Ectodermal cell (in vitro differentiated cells): ENCODE data around the gene P2RY12.
A peak's percentile ranks its signal among the peaks of the same experiment; 100 is the strongest.

ENCODE experiments used
- H3K27ac ChIP-seq: 2 replicates; pipeline ENCODE4 v1.7.0; 2013; ENCODE audit warnings: mild to moderate bottlenecking, low read depth, low read length; ENCODE audit not compliant: insufficient read depth, poor library complexity, severe bottlenecking
- H3K27me3 ChIP-seq: 2 replicates; pipeline ENCODE4 v1.7.0; 2013; ENCODE audit warnings: mild to moderate bottlenecking, low read length; ENCODE audit not compliant: insufficient read depth, control insufficient read depth, poor library complexity, severe bottlenecking
- H3K36me3 ChIP-seq: one replicate; pipeline ENCODE4 v1.7.0; 2013; ENCODE audit warnings: low read length; ENCODE audit not compliant: control insufficient read depth, insufficient read depth
- H3K4me1 ChIP-seq: one replicate; pipeline ENCODE4 v1.7.0; 2013; ENCODE audit warnings: low read length; ENCODE audit not compliant: control insufficient read depth, insufficient read depth
- H3K4me3 ChIP-seq: 2 replicates; pipeline ENCODE4 v1.7.0; 2013; ENCODE audit warnings: low read depth, low read length, control low read depth; ENCODE audit not compliant: insufficient read depth
- H3K9me3 ChIP-seq: 2 replicates; pipeline ENCODE4 v1.7.0; 2013; ENCODE audit warnings: mild to moderate bottlenecking, low read length, moderate library complexity; ENCODE audit not compliant: control insufficient read depth
- WGBS, 2 experiments: methylation state at CpG; one replicate each; pipeline ENCODE4 v1.1.7; 2013; ENCODE audit warnings: missing lambda C conversion rate in 2 of 2; 5-methylcytosine and 5-hydroxymethylcytosine counted together

The P2RY12 gene

GRCh38 chr3:151379083-151379734 is 5.3 kb downstream of the P2RY12 start:
- Histone ChIP-seq H3K27me3 (no peaks in the 10 kb centered on the region), H3K4me1 (no peaks in the 10 kb centered on the region), H3K9me3 (no peaks in the 10 kb centered on the region), H3K4me3 (no peak overlapping the region), H3K27ac (peak overlapping the region; percentile 36), H3K36me3 (no peaks in the 10 kb centered on the region)
- 44 to 57% methylated on average over 4 of the region's 4 CpGs for WGBS, 2 experiments

GRCh38 chr3:151377768-151378385 is 6.7 kb downstream of the P2RY12 start:
- no peaks in the 10 kb centered on the region for H3K27me3 ChIP-seq
- no peak overlapping the region for H3K4me3 ChIP-seq
- no peaks in the 10 kb centered on the region for H3K36me3 ChIP-seq
- no peaks in the 10 kb centered on the region for H3K4me1 ChIP-seq
- WGBS, 2 experiments: 95% methylated on average over 8 of the region's 8 CpGs
- no peak overlapping the region for H3K27ac ChIP-seq
- H3K9me3 ChIP-seq: no peaks in the 10 kb centered on the region

- Histone ChIP-seq H3K36me3 (no peaks in the 10 kb centered on the region), H3K4me1 (no peaks in the 10 kb centered on the region), H3K9me3 (no peaks in the 10 kb centered on the region), H3K27ac (no peak overlapping the region), H3K4me3 (no peak overlapping the region), H3K27me3 (no peaks in the 10 kb centered on the region)
- WGBS, 2 experiments: 84 to 85% methylated on average over 4 of the region's 4 CpGs
These were observed 12.3 kb downstream of the P2RY12 start for GRCh38 chr3:151372063-151372820.

- no peak overlapping the region for H3K4me3 ChIP-seq
- no peaks in the 10 kb centered on the region for H3K36me3 ChIP-seq
- no peaks in the 10 kb centered on the region for H3K9me3 ChIP-seq
- H3K27ac ChIP-seq: no peak overlapping the region
- H3K4me1 ChIP-seq: no peaks in the 10 kb centered on the region
- no peaks in the 10 kb centered on the region for H3K27me3 ChIP-seq
These were observed 13.0 kb downstream of the P2RY12 start for GRCh38 chr3:151371526-151371925.

GRCh38 chr3:151367448-151367847 is 17.1 kb downstream of the P2RY12 start:
- WGBS, 2 experiments: 85 to 96% methylated on average over 4 of the region's 5 CpGs

GRCh38 chr3:151366993-151367392 is 17.6 kb downstream of the P2RY12 start:
- no peak overlapping the region for H3K27ac ChIP-seq
- H3K36me3 ChIP-seq: no peaks in the 10 kb centered on the region
- H3K4me3 ChIP-seq: no peak overlapping the region
- no peaks in the 10 kb centered on the region for H3K4me1 ChIP-seq
- WGBS, 2 experiments: 83 to 86% methylated on average over 3 of the region's 3 CpGs
- H3K9me3 ChIP-seq: no peaks in the 10 kb centered on the region
- H3K27me3 ChIP-seq: no peaks in the 10 kb centered on the region

More at GRCh38 chr3:151367448-151367847, 17.1 kb downstream of the P2RY12 start:
- no peaks in the 10 kb centered on the region for H3K36me3 ChIP-seq
- no peaks in the 10 kb centered on the region for H3K27me3 ChIP-seq
- H3K4me3 ChIP-seq: no peak overlapping the region
- no peaks in the 10 kb centered on the region for H3K9me3 ChIP-seq
- no peak overlapping the region for H3K27ac ChIP-seq
- no peaks in the 10 kb centered on the region for H3K4me1 ChIP-seq

- H3K9me3 ChIP-seq: no peaks in the 10 kb centered on the region
- H3K27me3 ChIP-seq: no peaks in the 10 kb centered on the region
- no peaks in the 10 kb centered on the region for H3K4me1 ChIP-seq
- H3K36me3 ChIP-seq: no peaks in the 10 kb centered on the region
- H3K27ac ChIP-seq: no peak overlapping the region
- WGBS, 2 experiments: 91 to 97% methylated on average over 3 of the region's 3 CpGs
- H3K4me3 ChIP-seq: no peak overlapping the region
These were observed 21.8 kb downstream of the P2RY12 start for GRCh38 chr3:151362751-151363174.

GRCh38 chr3:151357463-151357850 is 27.1 kb downstream of the P2RY12 start:
- Histone ChIP-seq H3K36me3 (no peaks in the 10 kb centered on the region), H3K27me3 (no peaks in the 10 kb centered on the region), H3K9me3 (no peaks in the 10 kb centered on the region), H3K27ac (no peak overlapping the region), H3K4me3 (no peak overlapping the region), H3K4me1 (no peaks in the 10 kb centered on the region)
- WGBS, 2 experiments: 83 to 100% methylated on average over 1 of the region's 2 CpGs

- H3K4me3 ChIP-seq: no peak overlapping the region
- H3K27ac ChIP-seq: no peak overlapping the region
- no peaks in the 10 kb centered on the region for H3K9me3 ChIP-seq
- no peaks in the 10 kb centered on the region for H3K27me3 ChIP-seq
- 97 to 98% methylated on average over 2 of the region's 2 CpGs for WGBS, 2 experiments
- H3K36me3 ChIP-seq: no peaks in the 10 kb centered on the region
- H3K4me1 ChIP-seq: no peaks in the 10 kb centered on the region
These were observed 27.6 kb downstream of the P2RY12 start for GRCh38 chr3:151356794-151357462.

GRCh38 chr3:151351648-151352047 is 32.9 kb downstream of the P2RY12 start:
- H3K4me3 ChIP-seq: no peak overlapping the region
- no peaks in the 10 kb centered on the region for H3K27me3 ChIP-seq
- no peaks in the 10 kb centered on the region for H3K9me3 ChIP-seq
- no peaks in the 10 kb centered on the region for H3K4me1 ChIP-seq
- H3K36me3 ChIP-seq: no peaks in the 10 kb centered on the region
- H3K27ac ChIP-seq: no peak overlapping the region
- 92 to 93% methylated on average over 3 to 4 of the region's 4 CpGs for WGBS, 2 experiments
